ENCODE data around the gene TMBIM6. TPM values are rescaled to one million over a fixed set of nuclear protein-coding genes. Genes with fewer than 3 reads are reported as not detected.

The TMBIM6 gene
- total and polyA plus RNA-seq, 2 donors from 2014 or later = 644 to 724 TPM

DNA sequence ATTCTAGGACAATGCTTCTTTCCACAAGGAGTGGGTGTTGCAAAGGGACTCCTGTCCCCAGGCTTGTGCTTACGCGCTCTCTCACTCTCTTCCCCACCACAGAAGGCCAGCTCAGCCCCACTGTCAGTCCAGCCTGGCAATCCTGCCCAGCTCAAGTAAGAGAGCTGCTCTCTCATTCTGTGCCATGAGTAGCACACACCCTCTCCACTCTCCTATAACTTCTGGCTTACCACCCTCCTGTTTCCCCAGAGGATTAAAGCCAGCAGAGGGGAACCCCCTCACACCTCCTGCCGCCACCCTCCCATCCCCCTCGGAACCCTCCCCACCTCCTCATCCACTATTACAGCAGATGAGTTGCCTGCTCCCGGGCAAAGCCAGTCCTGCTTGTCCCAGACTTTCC is 69.8 kb downstream of the TMBIM6 start:
- H3K4me1 ChIP-seq (ENCODE audit: control insufficient read depth in 2 of 3, insufficient read depth in 2 of 3, low read depth in 1 of 3, low read length in 3 of 3) = peaks cover 0 to 5% (median 3%) of the 10 kb centered on the region in 3 donors
- H3K27me3 ChIP-seq (ENCODE audit: control insufficient read depth, insufficient read depth, low read length) = no peaks in the 10 kb centered on the region
- intact Hi-C loops (cut with DNase I) = no loop called here
- no peak for DNase-seq
- H3K4me3 ChIP-seq (ENCODE audit: low read length in 3 of 3) = no peak overlapping the region
- TF ChIP-seq, protein P1, sequence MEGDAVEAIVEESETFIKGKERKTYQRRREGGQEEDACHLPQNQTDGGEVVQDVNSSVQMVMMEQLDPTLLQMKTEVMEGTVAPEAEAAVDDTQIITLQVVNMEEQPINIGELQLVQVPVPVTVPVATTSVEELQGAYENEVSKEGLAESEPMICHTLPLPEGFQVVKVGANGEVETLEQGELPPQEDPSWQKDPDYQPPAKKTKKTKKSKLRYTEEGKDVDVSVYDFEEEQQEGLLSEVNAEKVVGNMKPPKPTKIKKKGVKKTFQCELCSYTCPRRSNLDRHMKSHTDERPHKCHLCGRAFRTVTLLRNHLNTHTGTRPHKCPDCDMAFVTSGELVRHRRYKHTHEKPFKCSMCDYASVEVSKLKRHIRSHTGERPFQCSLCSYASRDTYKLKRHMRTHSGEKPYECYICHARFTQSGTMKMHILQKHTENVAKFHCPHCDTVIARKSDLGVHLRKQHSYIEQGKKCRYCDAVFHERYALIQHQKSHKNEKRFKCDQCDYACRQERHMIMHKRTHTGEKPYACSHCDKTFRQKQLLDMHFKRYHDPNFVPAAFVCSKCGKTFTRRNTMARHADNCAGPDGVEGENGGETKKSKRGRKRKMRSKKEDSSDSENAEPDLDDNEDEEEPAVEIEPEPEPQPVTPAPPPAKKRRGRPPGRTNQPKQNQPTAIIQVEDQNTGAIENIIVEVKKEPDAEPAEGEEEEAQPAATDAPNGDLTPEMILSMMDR (IDR thresholded peaks at IDR 0.05; ENCODE audit: borderline replicate concordance, extremely low read depth, insufficient read depth) = no peak
- H3K9me3 ChIP-seq (ENCODE audit: control insufficient read depth in 2 of 3, insufficient read depth in 1 of 3, low read length in 3 of 3) = no peaks in the 10 kb centered on the region
- no peak for FAIRE-seq
- no peak overlapping the region for H3K27ac ChIP-seq (ENCODE audit: low read depth in 2 of 2, low read length in 2 of 2)
- H3K36me3 ChIP-seq (ENCODE audit: control insufficient read depth in 2 of 3, insufficient read depth in 3 of 3, low read length in 3 of 3) = peaks cover 0 to 2% (median 0%) of the 10 kb centered on the region in 3 donors
- H3K9ac ChIP-seq (ENCODE audit: low read length in 3 of 3) = no peak overlapping the region

DNA sequence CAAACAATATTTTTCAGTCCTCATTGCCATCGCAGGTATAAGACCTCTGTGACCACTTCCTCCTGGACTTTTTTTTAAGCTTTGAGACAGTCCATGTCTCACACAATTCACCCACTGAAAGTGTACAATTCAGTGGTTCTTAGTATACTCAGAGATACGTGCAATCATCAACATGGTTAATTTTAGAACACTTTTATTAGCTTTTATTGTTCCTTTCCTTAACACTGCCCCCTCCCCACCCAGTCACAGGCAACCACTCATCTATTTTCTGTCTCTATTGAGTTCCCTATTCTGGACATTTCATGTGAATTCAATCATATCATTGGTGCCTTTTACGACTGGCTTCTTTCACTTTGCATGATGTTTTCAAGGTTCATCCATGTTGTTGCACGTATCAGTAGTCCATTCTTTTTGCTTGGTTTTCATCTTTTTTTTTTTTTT is 70.6 kb downstream of the TMBIM6 start:
- Histone ChIP-seq H3K4me3 (ENCODE audit: low read length in 3 of 3) (no peak overlapping the region), H3K9me3 (ENCODE audit: control insufficient read depth in 2 of 3, insufficient read depth in 1 of 3, low read length in 3 of 3) (no peaks in the 10 kb centered on the region), H3K27ac (ENCODE audit: low read depth in 2 of 2, low read length in 2 of 2) (no peak overlapping the region), H3K9ac (ENCODE audit: low read length in 3 of 3) (no peak overlapping the region), H3K36me3 (ENCODE audit: control insufficient read depth in 2 of 3, insufficient read depth in 3 of 3, low read length in 3 of 3) (no peaks in the 10 kb centered on the region), H3K27me3 (ENCODE audit: control insufficient read depth, insufficient read depth, low read length) (no peaks in the 10 kb centered on the region), H3K4me1 (ENCODE audit: control insufficient read depth in 2 of 3, insufficient read depth in 2 of 3, low read depth in 1 of 3, low read length in 3 of 3) (peaks cover 0 to 5% (median 3%) of the 10 kb centered on the region in 3 donors)
- no peak for DNase-seq
- FAIRE-seq = no peak
- intact Hi-C loops (cut with DNase I) = no loop called here
- TF ChIP-seq, protein P1 (IDR thresholded peaks at IDR 0.05; ENCODE audit: borderline replicate concordance, extremely low read depth, insufficient read depth) = no peak

DNA sequence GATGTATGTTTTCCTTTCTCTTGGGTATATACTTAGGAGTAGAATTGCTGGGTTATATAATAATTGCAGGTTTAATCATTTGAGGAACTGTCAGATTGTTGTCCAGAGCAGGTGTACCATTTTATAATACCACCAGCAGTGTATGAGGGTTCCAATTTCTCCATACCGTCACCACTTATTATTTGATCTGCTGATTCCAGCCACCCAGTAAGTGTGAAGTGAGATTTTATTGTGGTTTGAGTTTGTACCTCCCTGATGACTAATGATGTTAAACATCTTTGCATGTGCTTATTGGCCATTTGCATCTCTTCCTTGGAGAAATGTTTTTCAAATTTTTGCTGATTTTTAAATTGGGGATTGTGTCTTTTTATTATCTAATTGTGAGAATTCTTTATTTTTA is 71.8 kb downstream of the TMBIM6 start:
- Histone ChIP-seq H3K27ac (ENCODE audit: low read depth in 2 of 2, low read length in 2 of 2) (no peak overlapping the region), H3K4me1 (ENCODE audit: control insufficient read depth in 2 of 3, insufficient read depth in 2 of 3, low read depth in 1 of 3, low read length in 3 of 3) (peaks cover 0 to 5% (median 3%) of the 10 kb centered on the region in 3 donors), H3K36me3 (ENCODE audit: control insufficient read depth in 2 of 3, insufficient read depth in 3 of 3, low read length in 3 of 3) (no peaks in the 10 kb centered on the region), H3K9ac (ENCODE audit: low read length in 3 of 3) (no peak overlapping the region), H3K9me3 (ENCODE audit: control insufficient read depth in 2 of 3, insufficient read depth in 1 of 3, low read length in 3 of 3) (no peaks in the 10 kb centered on the region), H3K4me3 (ENCODE audit: low read length in 3 of 3) (no peak overlapping the region), H3K27me3 (ENCODE audit: control insufficient read depth, insufficient read depth, low read length) (no peaks in the 10 kb centered on the region)
- TF ChIP-seq, protein P1 (IDR thresholded peaks at IDR 0.05; ENCODE audit: borderline replicate concordance, extremely low read depth, insufficient read depth) = no peak
- intact Hi-C loops (cut with DNase I) = no loop called here
- no peak for FAIRE-seq
- no peak for DNase-seq

Other genes starting within 250 kb of the TMBIM6 start
- 2.8 TPM for gene KCNH3, start 202.5 kb upstream of the TMBIM6 start, total RNA-seq
- gene KCNH3, start 202.5 kb upstream of the TMBIM6 start, polyA plus RNA-seq (ENCODE audit: insufficient read depth, low read depth, low replicate concordance) = 1.4 TPM
- 66.8 TPM for gene MCRS1, start 173.4 kb upstream of the TMBIM6 start, total RNA-seq
- gene MCRS1, start 173.4 kb upstream of the TMBIM6 start, polyA plus RNA-seq (ENCODE audit: insufficient read depth, low read depth, low replicate concordance) = 60.4 TPM
- 0.85 TPM for gene FAM186B, start 135.9 kb upstream of the TMBIM6 start, total RNA-seq
- 0.34 TPM for gene FAM186B, start 135.9 kb upstream of the TMBIM6 start, polyA plus RNA-seq (ENCODE audit: insufficient read depth, low read depth, low replicate concordance)
- 33.3 TPM for gene PRPF40B, start 118.0 kb upstream of the TMBIM6 start, total RNA-seq
- gene PRPF40B, start 118.0 kb upstream of the TMBIM6 start, polyA plus RNA-seq (ENCODE audit: insufficient read depth, low read depth, low replicate concordance) = 20.1 TPM
- 25.6 TPM for gene FMNL3, start 34.2 kb upstream of the TMBIM6 start, total RNA-seq
- gene FMNL3, start 34.2 kb upstream of the TMBIM6 start, polyA plus RNA-seq (ENCODE audit: insufficient read depth, low read depth, low replicate concordance) = 6.3 TPM
- 20.6 TPM for gene NCKAP5L, start 86.9 kb downstream of the TMBIM6 start, total RNA-seq
- 7.2 TPM for gene NCKAP5L, start 86.9 kb downstream of the TMBIM6 start, polyA plus RNA-seq (ENCODE audit: insufficient read depth, low read depth, low replicate concordance)
- gene BCDIN3D, start 101.5 kb downstream of the TMBIM6 start, total RNA-seq = 5.1 TPM
- 4.6 TPM for gene BCDIN3D, start 101.5 kb downstream of the TMBIM6 start, polyA plus RNA-seq (ENCODE audit: insufficient read depth, low read depth, low replicate concordance)
- gene FAIM2, start 162.3 kb downstream of the TMBIM6 start, total RNA-seq = 5.5 TPM
- gene FAIM2, start 162.3 kb downstream of the TMBIM6 start, polyA plus RNA-seq (ENCODE audit: insufficient read depth, low read depth, low replicate concordance) = 1.3 TPM
- gene AQP2, start 209.2 kb downstream of the TMBIM6 start, total RNA-seq = 122 TPM
- 666 TPM for gene AQP2, start 209.2 kb downstream of the TMBIM6 start, polyA plus RNA-seq (ENCODE audit: insufficient read depth, low read depth, low replicate concordance)
- 0.91 TPM for gene AQP5, start 220.3 kb downstream of the TMBIM6 start, total RNA-seq
- gene AQP5, start 220.3 kb downstream of the TMBIM6 start, polyA plus RNA-seq (ENCODE audit: insufficient read depth, low read depth, low replicate concordance) = 0.99 TPM
- gene AQP6, start 231.4 kb downstream of the TMBIM6 start, total RNA-seq = 12.0 TPM
- 74.1 TPM for gene AQP6, start 231.4 kb downstream of the TMBIM6 start, polyA plus RNA-seq (ENCODE audit: insufficient read depth, low read depth, low replicate concordance)